Liver (tissue), 3 donors: ENCODE data around the gene SAA1.
A peak's percentile ranks its signal among the peaks of the same experiment; 100 is the strongest.

Experiments used
- EGR1 ChIP-seq, 2 donors: IDR thresholded peaks; 2 replicates each; pipeline ENCODE4 v1.6.1; 2016 to 2018; ENCODE audit warnings: antibody characterized with exemption in 2 of 2, low read depth in 2 of 2
- GABPA ChIP-seq, 2 donors: IDR thresholded peaks in 1 of 2; conservative IDR thresholded peaks in 1 of 2; 2 replicates each; pipeline ENCODE4 v1.6.1; 2016; ENCODE audit warnings: antibody characterized with exemption in 2 of 2, mild to moderate bottlenecking in 1 of 2, moderate library complexity in 1 of 2
- MAX ChIP-seq: IDR thresholded peaks from 2 replicates; pipeline ENCODE4 v1.6.1; 2016; ENCODE audit warnings: antibody characterized with exemption
- RAD21 ChIP-seq, 2 donors: IDR thresholded peaks; 2 replicates each; pipeline ENCODE4 v1.6.1; 2016; ENCODE audit warnings: antibody characterized with exemption in 2 of 2, mild to moderate bottlenecking in 2 of 2
- REST ChIP-seq: IDR thresholded peaks from 2 replicates; pipeline ENCODE4 v1.6.1; 2016; ENCODE audit warnings: antibody characterized with exemption, mild to moderate bottlenecking
- YY1 ChIP-seq: IDR thresholded peaks from 2 replicates; pipeline ENCODE4 v1.6.1; 2016; ENCODE audit warnings: antibody characterized with exemption, mild to moderate bottlenecking
- ZBTB33 ChIP-seq: IDR thresholded peaks from 2 replicates; pipeline ENCODE4 v1.6.1; 2016; ENCODE audit warnings: antibody characterized with exemption
- TF ChIP-seq, protein P1 (sequence below): fragments of 150-350 bp; IDR thresholded peaks from 2 replicates; pipeline ENCODE4 v1.5.1; 2017; ENCODE audit warnings: improper control_type of control experiment, low read depth, low read length; ENCODE audit not compliant: missing input control
- donor health status: healthy.
- donor health status: healthy.

- peak; percentile 41 for TF ChIP-seq YY1
- TF ChIP-seq, protein P1, sequence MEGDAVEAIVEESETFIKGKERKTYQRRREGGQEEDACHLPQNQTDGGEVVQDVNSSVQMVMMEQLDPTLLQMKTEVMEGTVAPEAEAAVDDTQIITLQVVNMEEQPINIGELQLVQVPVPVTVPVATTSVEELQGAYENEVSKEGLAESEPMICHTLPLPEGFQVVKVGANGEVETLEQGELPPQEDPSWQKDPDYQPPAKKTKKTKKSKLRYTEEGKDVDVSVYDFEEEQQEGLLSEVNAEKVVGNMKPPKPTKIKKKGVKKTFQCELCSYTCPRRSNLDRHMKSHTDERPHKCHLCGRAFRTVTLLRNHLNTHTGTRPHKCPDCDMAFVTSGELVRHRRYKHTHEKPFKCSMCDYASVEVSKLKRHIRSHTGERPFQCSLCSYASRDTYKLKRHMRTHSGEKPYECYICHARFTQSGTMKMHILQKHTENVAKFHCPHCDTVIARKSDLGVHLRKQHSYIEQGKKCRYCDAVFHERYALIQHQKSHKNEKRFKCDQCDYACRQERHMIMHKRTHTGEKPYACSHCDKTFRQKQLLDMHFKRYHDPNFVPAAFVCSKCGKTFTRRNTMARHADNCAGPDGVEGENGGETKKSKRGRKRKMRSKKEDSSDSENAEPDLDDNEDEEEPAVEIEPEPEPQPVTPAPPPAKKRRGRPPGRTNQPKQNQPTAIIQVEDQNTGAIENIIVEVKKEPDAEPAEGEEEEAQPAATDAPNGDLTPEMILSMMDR, result no peak
- no peak for TF ChIP-seq EGR1 (IDR thresholded peaks at IDR 0.05; ENCODE audit: low read depth in 2 of 2)
- no peak for TF ChIP-seq GABPA (IDR thresholded peaks at IDR 0.05 in 1 of 2, conservative IDR thresholded peaks at IDR 0.05 in 1 of 2)
- no peak for TF ChIP-seq ZBTB33
- TF ChIP-seq RAD21 (IDR thresholded peaks at IDR 0.05), result no peak
- TF ChIP-seq MAX, result peak; percentile 46
- TF ChIP-seq REST, result no peak
These were observed 17.5 kb upstream of the SAA1 start, which contains the start of gene SAA2 for GRCh38 chr11:18248561-18248960.
